SW480 (cell line): ENCODE data around the gene IL12B.
"Not testable (repeated sequence)": the region's sequence is repeated elsewhere in the genome, so short reads cannot be mapped to it uniquely, and the experiment has no call there.

ENCODE experiments used
- DNase-seq: peaks from one replicate; pipeline ENCODE4 v3.0.0-alpha.2; 2016; ENCODE audit warnings: low spot score

Gene IL12B

GRCh38 chr5:159294921-159295320, 35.4 kb downstream of the IL12B start:
- no peak for DNase-seq

GRCh38 chr5:159290741-159291140, 39.5 kb downstream of the IL12B start:
- DNase-seq = no peak

- peak; percentile 68 for DNase-seq
Measured at GRCh38 chr5:159286420-159287035, 43.8 kb downstream of the IL12B start.

- no peak for DNase-seq
Measured at GRCh38 chr5:159274676-159275075, 55.6 kb downstream of the IL12B start.

- DNase-seq = no peak
Measured at GRCh38 chr5:159273923-159274322, 56.4 kb downstream of the IL12B start.

GRCh38 chr5:159269723-159270122, 60.6 kb downstream of the IL12B start:
- no peak for DNase-seq

GRCh38 chr5:159266764-159267163, 63.5 kb downstream of the IL12B start:
- not testable (repeated sequence) for DNase-seq
